DMS53 treated with DMSO at 0.1 percent for 48 hours (cell line): Measurements from ENCODE around the gene DOCK6.

ENCODE experiments used
- DNase-seq: peaks from one replicate; lab custom pipeline; 2025; ENCODE audit not compliant: unreplicated experiment; lab: John Stamatoyannopoulos, UW

Gene DOCK6

DNA sequence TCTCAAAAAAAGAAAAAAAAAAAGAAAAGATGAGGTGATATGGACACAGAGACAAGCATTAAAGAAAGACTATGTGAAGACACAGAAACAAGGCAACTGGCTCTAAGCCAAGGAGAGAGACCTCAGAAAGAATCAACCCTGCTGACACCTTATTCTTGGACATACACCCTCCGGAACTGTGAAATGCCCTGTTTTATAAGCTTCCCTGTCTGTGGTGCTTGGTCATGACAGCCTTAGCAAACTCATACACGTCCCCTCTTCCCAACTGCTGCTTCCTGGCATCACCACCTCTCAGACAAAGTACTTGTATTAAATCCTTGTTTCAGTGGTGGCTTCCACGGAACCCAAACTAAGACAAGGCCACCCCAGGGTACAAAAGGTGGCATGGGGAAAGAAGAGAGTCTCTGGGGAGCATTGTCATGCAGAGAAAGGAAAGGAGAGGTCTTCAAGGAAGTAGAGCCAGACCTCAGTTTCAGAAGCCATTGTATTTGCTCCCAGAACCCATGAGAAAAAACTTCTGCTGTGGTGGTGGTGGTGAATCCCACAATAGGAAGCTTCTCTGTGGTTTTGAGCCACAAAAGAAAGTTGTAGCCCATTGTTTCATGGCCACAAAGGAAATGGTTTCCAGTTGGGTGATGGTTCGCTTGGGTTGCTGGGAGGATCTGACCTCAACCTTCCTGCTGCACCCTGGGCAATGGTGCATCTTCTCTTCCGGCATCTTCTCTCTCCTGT, 17.3 kb upstream of the DOCK6 start:
- DNase-seq: no peak

DNA sequence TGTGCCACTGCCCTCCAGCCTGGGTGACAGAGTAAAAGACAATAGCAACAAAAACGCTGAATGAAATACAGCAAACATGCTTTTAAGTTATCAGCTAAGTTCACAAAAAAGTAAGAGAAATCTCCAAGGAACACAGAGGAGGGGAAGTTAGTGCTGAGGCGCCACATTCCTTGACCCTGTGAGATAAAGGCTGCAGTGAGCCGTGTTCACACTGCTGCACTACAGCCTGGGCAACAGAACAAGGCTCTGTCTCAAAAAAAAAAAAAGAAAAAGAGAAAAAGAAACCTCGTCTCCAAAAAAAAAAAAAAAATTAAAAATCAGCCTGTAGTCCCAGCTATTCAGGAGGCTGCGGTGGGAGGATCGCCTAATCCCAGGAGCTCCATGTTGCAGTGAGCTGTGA, 16.3 kb upstream of the DOCK6 start:
- no peak for DNase-seq

DNA sequence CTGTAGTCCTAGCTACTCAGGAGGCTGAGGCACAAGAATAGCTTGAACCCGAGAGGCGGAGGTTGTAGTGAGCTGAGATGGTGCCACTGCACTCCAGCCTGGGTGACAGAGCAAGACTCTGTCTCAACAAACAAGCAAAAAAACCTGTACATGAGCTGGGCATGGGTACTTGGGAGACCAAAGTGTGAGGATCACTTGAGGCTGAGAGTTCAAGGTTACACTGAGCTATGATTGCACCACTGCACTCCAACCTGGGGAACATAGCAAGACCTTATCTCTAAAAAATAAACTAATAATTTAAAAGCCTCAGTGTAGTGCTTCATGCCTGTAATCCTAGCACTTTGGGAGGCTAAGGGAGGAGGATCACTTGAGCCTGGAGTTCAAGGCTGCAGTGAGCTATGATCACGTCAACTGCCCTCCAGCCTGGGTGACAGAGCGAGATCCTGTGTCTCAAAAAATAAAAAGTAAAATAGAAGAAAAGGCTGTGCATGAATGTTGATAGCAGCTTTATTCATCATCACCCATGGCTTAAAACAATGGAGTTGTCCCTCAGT, 12.3 kb upstream of the DOCK6 start:
- no peak for DNase-seq

DNA sequence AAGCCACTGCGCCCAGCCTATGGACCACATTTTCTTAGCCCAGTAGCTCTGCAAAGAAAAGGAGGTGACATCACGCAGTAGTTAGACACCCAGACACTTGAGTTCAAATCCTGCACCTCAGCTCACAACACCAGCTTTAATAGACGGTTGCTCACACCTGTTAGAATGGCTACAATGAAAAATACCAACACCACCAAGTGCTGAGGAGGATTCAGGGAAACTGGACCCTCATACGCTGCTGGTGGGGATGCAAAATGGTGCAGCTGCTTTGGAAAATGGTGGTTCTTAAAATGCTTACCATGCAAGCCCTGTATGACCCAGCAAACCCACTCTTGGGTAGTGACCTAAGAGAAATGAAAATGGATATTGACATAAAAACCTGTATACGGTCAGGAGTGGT, 11.7 kb upstream of the DOCK6 start:
- no peak for DNase-seq

DNA sequence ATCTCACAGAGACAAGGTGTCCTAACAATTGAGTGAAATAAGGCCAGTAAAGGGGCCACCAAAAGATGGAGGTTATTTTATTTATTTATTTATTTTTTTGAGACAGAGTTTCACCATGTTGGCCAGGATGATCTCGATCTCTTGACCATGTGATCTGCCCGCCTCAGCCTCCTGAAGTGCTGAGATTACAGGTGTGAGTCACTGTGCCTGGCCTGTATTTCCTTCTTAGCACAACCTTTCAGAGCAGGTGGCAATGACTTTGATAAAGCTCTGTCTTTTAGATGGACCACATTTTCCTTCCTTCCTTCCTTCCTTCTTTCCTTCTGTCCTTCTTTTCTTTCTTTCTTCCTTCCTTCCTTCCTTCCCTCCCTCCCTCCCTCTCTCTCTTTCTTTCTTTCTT, 11.0 kb upstream of the DOCK6 start:
- no peak for DNase-seq

DNA sequence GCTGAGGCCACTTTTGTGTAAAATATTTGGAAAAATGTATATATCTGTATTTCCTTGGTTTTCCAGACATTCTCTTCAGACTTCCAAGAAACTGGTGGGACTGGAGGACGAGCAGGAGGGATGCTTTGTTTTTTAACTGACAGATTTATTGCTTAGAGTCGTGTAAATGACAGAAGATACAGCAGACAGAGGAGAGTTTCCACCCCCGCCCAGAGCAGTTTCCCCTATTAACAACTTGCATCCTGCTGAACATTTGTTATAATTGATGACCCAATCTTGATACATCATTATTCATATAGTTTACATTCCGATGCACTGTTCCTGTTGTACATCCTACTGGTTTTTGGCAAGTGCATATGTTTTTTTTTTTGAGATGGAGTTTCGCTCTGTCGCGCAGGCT, 7.1 kb upstream of the DOCK6 start:
- DNase-seq: no peak

DNA sequence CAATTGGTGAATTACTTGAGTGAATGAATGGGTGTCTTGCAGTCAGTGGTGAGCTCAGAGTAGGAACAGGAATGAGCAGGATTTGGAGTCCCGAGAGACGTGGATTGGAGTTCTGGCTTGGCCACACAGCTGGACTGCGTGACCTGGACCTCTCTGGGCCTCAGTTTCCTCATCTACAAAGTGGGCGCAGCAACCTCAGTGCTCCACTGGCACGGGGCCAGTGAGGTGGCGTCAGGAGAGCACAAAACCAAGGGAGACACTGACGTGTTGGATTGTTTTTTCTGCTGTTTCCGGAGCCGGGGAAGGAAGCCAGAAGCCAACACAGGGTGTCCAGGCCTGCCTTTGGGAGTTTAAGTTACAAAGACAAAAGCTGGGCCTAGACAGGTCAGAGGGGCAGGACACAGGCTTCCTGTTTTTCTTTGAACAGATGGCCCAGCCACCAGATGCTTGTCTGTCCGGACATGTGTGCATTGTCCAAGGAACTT, 6.5 kb upstream of the DOCK6 start:
- DNase-seq: peak; percentile 32

DNA sequence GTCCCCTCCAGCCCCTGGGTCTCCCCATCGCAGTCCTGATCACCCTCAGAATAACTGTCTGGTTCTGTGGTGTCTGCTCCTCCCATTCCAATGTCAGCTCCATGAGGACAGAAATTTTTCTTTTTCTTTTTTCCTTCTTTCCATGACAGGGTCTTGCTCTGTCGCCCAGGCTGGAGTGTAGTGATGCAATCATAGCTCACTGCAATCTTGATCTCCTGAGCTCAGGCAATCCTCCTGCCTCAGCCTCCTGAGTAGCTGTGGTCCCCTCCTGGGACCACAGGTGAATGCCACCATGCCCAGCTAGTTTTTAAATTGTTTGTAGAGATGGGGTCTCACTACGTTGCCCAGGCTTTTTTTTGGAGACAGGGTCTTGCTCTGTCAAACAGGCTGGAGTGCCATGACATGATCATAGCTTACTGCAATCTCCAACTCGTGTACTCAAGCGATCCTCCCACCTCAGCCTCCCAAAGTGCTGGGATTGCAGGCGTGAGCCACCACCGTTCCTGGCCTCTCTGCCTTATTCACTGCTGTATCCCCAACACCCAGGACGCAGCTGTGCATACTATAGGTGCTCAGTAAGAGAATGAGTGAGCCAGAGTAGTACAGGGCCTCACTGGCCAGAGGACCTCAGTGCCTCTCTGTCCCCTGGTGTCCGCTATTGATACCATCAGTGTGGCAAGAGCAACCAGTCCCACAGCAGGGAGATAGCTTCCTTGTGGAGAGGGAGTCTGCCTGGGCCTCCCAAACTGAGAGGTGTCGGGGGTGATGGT, 5.2 kb upstream of the DOCK6 start:
- DNase-seq: no peak

DNA sequence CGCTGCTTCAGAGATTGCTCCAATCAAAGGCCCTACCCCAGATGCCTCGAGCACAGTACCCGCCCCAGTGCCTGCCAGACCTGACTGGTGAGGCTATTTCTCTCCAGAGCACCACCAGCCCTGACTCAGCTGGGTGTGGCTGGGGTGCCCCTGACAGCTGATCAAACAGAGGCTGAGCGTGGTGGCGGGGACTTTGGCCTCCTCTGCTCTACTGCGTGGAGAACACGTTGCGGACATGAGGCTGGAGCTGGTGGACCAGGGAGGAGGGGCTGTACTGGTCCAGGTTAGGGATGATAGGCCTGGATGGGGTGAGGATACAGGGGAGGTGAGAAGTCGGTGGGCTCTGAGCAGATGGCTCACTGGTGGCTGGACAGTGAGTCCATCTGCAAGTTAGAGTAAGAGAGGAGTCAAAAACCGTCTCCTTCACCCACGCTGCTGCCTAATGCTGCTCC, 3.5 kb upstream of the DOCK6 start:
- DNase-seq: peak; percentile 83

DNA sequence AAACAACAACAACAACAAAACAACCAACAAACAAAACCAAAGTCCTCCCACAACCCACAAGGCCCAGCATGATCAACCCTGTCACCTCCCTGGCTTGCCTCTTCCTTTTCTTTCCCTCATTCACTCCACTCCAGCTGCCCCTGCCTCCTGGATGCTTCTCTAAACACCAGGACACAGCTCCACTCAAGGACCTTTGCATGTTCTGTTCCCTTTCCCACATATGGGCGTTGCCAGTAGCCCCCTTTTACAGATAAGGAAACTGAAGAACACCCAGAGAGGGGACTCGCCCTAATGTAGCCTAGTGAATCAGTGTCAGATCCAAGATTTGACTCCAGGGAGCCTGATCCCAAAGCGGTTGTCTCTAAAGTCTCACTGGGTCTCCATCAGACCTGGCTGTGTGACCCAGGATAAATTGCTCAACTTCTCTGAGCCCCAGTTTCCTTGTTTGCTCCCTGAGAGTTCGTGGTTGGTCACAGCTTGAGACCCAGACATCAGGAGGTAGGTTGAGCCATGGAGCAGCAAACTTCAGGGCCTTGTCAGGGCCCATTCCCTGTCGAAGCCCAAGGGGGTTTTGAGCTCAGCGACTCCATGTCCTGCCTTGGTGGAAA, 3.0 kb upstream of the DOCK6 start:
- DNase-seq: no peak

DNA sequence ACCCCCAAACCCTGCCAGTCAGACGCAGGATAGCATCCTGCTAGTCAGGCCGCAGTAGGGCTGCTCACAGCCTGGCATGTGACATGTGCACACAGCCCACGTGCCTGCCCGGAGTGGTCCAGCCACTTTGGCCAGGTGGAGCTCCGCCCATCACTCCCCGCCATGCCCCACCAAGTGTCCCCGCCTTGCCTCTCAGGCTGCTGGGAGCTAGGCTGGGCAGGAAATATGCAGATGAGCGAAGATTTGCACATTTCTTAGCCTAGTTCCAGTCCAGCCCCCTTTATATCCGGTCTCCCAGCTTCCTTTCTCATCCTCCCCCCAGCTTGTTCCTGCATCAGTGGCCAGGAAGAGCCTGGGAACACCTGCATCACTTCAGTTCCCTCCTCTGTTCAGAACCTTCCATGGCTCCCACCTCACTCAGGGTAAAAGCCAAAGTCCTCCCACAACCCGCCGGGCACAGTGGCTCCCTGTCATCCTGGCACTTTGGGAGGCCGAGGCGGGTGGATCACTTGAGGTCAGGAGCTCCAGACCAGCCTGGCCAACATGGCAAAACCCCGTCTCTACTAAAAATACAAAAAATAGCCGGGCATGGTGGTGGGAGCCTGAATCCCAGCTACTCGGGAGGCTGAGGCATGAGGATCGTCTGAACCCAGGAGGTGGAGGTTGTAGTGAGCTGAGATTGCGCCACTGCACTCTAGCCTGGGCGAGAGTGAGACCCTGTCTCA, 2.3 kb upstream of the DOCK6 start:
- peak; percentile 84 for DNase-seq

DNA sequence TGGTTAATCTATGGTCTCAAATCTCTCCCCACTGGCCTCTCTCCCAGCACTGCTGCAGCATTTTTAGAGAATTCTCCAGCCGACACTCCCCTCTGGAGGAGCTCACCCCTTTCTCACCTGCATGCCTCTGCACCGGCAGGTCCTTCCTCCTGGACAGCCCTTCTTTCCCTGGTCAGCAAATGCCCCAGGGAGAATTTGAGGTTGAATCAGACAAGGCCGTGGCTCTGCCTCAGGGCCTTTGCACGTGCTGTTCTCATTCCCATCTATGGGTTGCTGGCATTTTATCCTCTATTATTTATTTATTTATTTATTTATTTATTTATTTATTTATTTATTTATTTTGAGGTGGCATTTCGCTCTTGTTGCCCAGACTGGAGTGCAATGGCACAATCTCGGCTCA, 1.4 kb upstream of the DOCK6 start:
- DNase-seq: no peak

DNA sequence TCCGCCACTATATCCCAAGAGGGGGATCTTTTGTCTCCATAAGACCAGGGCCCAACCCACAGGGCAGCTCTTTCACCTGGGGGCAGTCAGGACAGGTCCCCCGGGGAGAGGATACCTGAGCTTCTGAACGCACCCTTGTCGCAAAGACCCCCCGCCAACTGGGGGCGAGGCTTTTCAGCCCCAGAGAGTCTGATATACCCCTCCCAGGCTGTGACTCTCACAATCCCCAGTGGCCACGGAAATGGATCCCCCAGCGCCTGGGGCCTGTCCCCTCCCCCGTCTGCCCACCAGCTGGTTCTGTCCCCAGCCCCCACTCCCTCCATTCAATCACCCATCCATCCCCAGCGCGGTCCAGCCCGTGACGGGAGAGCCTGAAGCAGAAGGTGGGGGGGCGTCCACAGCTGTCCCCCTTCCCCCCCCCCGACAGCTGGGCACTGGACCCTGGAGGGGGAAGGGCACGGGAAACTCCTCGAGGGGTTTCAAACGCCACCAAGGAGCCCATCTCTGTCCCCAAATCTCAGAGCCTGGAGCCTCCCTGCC, 823 bp downstream of the DOCK6 start:
- DNase-seq: no peak

DNA sequence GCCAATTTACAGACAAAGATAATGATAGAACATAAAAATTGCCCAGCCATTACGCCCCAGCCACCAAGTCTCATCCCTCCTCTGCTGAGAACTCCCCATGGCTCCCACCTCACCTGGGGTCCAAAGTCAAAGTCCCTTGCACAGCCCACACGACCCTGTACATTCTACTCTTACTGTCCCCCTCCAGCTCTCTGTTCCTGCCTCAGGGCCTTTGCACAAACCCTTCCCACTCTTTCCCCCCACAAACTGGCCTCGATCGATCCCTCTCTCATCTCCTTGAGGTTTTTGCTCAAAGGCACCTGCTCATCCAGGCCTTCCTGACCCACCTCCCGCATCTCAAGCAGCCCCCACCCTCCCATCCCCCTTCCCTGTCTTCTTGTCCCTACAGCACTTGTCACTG, 1.3 kb downstream of the DOCK6 start:
- DNase-seq: no peak

DNA sequence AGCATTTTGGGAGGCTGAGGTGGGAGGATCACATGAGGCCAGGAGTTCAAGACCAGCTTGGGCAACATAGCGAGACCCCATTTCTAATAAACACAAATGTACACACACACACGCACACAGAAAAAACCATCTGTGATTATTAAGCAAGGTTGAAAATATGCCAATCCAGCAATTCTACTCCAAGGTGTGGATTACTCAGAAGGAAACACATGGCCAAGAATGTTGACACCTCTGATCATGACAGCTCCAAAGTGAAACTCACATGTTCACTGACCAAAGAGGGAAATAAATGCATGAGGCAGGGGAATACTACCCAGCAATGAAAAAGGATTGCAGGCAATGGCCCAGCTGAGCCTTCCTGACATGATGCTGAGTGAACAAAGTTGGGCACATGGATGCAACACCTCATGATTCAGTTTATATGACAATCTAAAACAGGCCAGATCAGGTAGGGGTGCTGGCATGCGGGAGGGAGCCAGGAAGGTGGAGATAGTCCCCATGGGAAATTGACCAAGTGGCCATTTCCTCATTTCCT, 4.4 kb downstream of the DOCK6 start:
- DNase-seq: no peak

DNA sequence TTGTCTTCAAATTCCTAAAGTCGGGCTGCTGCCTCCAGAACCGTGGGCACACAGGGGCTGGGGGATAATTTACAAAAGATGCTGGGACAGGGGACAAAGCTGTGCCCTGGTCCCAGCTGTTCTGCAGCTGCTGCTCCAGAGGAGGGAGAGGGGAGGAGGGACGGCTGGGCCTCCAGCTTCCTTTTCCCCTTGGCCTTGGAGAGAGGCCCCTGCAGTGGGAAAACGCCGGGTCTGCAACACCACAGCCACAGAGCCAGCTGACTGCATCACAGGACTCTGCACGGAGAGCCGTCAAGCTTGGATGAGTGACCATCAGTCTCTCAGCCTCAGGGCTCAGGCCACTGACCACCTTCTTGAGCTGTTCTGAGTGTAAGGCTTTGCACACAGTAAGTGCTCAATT, 6.1 kb downstream of the DOCK6 start:
- no peak for DNase-seq

DNA sequence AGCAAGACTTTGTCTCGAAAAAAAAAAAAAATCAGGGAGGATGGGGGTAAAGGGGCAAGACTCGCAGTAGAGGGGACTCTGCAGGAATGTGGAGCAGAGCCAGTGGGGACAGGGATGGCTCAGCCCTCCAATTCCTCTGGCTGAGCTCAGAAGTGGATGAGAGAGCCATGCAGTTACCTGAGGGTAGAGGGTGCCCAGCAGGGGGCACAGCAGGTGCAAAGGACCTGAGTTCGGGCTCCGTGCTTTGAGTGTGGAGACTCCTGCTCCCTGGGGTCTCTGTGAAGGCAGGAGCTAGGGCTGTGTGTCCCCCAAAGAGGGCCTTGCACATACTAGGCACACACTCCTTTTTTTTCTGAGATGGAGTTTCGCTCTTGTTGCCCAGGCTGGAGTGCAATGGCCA, 7.7 kb downstream of the DOCK6 start:
- no peak for DNase-seq

DNA sequence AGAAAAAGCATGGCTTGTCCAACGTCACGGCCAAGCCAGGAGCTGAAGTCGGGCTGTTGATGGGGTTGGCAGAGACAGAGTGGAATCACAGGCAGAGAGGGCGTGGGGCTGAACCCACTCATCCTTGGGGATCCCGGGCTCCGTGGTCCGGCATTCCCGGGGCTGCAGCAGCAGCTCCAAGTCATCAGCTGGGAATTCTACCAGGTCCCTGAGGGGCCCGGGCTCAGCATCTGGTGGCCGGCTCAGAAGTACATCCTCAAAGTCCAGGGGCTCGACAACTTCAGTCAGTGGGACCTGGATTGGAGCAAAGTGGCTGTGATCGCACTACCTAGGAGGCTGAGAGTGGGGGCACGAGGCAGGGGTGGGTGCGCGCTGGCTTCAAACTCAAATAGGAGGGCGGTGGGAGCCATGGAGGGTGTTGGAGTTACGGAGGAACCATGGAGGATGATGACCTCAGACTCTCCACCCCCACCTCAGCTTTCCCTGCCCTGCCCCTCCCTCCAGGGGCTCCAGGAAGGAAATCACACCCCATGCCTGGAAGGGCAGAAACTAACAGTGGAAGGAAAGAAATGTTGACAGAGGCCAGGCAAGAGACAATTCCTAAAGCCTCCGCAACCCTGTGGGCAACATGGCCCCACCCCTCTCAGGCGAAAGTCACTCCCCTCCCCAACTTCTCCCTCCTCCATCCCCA, 9.5 kb downstream of the DOCK6 start:
- no peak for DNase-seq

DNA sequence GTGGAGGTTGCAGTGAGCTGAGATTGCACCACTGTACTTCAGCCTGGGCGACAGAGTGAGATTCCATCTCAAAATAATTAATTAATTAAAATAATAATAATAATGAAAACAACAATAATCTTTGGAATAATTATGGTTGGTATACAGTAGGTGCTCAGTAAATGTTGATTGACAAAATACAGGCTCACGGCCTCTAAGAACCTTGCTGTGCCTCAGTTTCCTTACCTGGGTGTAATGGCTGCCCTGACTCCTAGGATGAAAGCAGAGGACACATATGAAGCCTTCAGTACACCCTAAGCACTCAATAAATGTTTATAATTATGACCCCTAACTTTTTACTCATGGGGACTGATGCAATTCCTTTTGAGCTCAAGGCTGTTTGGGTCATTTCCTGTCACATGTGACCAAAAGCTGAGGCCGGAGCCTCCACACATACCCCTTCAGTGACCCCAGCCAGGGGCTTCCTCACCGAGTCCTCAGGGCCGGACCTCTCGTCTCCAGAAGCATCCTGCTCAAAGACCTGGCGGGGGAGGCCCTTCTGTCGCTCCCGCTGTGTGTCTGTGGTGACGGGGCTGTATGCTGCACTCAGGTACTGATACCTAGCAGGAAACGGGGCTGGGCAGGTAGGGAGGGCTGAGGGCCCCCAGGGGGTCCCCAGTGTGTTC, 10.5 kb downstream of the DOCK6 start:
- no peak for DNase-seq
